Measurements from ENCODE around the gene FXYD2.
A peak's percentile ranks its signal among the peaks of the same experiment; 100 is the strongest.

The FXYD2 gene

DNA sequence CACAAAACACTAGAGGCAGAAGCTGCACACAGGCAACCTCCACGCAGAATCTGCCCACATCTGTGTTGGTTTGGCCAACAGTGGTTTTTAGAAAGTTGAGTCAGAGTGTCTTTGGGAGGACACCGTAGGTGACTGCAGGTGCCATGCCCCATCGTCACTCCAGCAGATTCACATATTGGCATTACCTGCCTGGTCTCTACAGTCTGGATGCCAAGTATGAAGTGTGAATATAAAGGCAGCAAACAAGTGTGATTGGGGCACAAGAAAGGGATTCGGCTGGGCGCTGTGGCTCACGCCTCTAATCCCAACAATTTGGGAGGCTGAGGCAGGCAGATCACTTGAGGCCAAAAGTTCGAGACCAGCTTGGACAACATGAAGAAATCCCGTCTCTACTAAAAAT lies 11.0 kb upstream of the FXYD2 start:
- DNase-seq (ENCODE audit: low read depth): no peak

DNA sequence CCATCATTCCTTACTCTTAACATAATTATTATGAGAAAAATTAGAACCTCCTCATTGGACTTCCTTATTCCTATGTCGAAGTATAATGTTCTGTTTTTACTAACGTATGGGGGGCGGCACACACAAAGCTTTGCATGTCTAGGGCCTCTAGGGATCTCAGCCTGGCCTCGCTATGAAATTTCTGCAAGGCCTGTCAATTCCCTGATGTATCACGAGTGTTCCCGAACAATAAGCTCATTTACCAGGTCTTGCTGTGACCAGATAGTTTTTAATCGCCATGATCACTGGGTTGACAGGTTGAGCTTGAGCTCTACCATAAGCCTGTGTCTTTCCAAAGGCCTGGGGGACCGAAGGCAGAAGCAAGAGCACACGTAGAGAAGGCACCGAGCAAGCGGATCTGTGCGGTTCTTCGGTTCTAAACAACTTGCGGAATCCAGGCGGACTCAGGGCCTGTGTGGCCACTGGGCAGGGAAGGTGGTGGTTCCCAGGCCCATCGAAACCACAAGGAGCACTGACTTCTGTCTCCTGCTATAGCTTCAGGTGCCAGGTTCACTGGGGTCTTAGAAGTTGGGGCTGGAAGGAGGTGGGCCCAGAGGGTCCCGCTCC lies 10.4 kb upstream of the FXYD2 start:
- DNase-seq (ENCODE audit: low read depth): no peak

DNA sequence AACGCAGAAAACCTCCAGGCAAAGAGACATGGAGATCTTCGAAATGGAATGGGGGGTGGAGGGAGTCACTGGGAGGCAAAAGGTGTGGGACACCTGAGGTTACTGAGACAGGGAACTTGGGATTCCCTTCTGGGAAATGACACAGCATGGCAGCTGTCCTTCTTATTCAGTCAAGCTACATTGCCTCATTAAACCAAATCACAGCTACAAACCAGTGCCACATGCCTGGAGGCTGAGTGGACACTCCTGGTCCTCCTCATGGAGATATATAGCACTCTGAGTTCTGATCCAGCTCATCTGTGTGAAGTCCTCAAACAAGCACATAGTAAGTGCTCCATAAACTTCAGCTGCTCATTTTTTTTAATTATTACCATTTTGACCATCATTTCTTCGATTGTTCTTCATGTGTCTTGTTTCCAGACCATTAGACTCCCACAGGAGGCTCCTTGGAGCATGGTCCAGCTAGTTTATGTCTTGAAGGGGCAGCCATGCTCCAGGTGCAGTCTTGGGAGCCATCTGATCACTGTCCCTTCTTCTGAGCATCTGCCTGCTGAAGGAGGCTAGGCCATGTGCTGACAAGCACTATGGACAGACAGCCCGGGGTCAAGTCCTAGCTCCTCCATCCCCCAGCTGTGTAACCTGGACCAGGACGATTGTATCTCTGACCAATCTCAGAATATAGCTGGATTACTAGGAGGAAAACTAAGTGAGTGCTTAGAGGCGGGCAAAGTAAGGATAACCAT lies 9.7 kb upstream of the FXYD2 start:
- DNase-seq (ENCODE audit: low read depth): no peak

DNA sequence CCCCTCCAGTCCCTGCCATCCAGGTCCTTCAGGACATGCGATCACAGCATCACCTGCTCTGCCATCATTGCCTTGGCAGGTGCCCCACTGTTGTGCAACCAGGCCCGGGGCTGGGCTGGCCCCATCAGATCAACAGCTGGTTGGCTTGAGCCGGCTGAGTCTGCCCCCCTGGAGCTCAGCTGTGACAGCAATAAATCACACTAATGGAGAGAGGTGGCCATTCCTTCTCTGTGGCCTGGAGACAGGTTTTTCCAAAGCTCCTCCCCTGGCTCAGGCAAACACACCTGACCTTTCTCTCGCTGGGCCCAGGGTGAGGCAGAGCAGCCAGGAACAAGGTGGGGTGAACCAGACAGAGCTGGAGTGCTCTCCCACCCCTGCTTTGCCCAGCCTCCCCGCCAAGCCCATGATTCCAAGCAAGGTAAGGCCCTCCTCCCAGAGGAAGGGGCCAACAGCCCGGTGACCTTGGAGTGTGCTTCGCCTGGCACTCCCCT lies 8.9 kb upstream of the FXYD2 start:
- DNase-seq (ENCODE audit: low read depth): no peak

- no peak for DNase-seq (ENCODE audit: low read depth)
These were observed 8.0 kb upstream of the FXYD2 start for GRCh38 chr11:117832511-117832910.

GRCh38 chr11:117831661-117832415 lies 7.3 kb upstream of the FXYD2 start:
- no peak for DNase-seq (ENCODE audit: low read depth)

- no peak for DNase-seq (ENCODE audit: low read depth)
These were observed 6.3 kb upstream of the FXYD2 start for GRCh38 chr11:117830674-117831351.

- no peak for DNase-seq (ENCODE audit: low read depth)
These were observed 5.5 kb upstream of the FXYD2 start for GRCh38 chr11:117830072-117830471.

DNA sequence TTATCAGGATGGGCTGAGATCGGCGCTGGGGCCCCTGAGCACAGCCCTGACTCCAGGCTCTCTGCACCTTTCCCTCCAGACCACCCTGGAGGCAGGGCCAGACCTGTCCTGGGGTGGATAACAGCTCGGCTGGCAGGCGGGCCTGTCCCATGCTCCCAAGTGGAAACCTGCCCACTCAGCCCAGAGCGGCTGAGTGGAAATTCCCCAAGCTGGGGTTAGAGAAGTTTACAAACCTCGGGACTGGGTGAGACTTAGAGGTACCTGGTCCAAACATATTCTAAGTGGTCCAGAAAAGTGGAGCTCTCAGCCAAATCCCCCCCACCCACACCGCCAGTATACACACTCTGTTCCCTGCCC lies 4.8 kb upstream of the FXYD2 start:
- DNase-seq (ENCODE audit: low read depth): no peak

DNA sequence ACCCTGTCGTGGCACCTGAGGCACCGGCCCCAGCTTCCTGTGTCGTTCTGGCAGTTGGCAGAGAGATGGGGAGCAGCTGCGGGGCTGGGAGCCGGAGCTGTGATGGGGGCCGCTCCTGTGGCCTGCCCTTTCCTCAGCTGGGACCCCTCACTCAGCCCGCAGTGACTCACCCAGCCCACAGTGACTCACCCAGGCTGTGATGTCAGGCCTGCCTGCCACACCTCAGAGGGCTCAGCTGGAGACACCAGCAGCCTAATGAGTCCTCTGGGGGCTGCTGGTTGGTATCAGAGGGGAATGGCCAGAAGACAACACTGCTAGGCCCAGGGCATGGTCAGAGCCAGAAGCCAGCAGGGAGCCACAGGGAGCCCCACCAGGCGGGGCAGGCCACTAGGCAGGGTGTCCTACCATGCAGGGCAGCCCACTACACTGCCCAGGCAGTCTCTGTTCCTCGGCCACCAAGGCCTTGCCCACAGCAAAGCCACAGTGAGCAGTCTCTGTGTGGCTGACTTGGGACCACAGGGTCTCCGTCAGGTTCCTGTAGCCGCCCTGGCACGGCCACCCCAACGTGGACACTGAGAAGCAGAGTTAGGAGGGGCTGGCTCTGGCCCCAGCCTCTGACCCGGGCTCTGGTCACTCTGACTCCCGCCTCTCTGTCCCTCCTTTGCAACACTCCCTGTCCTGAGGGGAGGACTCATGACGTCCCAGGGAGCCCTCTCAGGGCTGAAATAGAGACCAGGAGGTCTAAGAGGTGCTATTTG lies 4.2 kb upstream of the FXYD2 start:
- peak; percentile 88 for DNase-seq (ENCODE audit: low read depth)

GRCh38 chr11:117827521-117828511 lies 3.3 kb upstream of the FXYD2 start:
- DNase-seq (ENCODE audit: low read depth): no peak

GRCh38 chr11:117826832-117827231 lies 2.3 kb upstream of the FXYD2 start:
- DNase-seq (ENCODE audit: low read depth): no peak

GRCh38 chr11:117826190-117826570 lies 1.6 kb upstream of the FXYD2 start:
- DNase-seq (ENCODE audit: low read depth): no peak

- DNase-seq (ENCODE audit: low read depth): no peak
These were observed 1.1 kb upstream of the FXYD2 start for GRCh38 chr11:117825538-117826189.

- DNase-seq (ENCODE audit: low read depth): no peak
These were observed 561 bp downstream of the FXYD2 start for GRCh38 chr11:117823946-117824420.

DNA sequence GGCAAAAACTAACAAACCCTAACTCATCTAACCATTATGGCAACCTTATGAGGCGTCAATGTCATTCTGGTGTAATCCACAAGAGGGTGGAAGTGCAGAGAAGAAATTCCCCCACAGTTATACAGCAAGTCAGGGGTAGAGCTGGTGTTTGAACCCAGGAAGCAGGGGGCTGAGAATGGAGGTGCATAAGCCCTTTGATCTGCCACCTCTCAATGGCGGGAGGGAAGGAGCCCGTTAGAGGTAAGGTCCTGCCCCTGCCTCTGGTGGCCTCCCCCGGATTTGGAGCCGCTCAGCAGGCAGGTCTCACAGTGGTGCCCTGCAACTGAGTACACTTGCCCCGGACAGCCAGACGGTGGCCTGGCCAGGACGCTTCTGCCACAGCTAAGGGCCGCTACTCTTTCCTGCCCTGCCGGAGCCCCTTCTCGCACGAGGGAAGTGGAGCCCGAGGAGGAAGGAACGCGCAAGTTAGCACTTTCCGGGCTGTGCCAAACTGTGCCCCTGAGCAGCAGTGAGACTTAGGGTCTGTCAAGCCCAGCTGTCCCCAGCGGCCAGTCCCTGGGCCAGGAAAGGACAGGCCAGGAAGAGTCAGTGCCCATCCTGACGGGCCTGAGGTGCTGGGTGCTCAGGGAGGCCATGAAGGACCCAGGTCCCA lies 1.1 kb downstream of the FXYD2 start:
- DNase-seq (ENCODE audit: low read depth): no peak

- DNase-seq (ENCODE audit: low read depth): no peak
These were observed 2.2 kb downstream of the FXYD2 start for GRCh38 chr11:117822074-117823033.

DNA sequence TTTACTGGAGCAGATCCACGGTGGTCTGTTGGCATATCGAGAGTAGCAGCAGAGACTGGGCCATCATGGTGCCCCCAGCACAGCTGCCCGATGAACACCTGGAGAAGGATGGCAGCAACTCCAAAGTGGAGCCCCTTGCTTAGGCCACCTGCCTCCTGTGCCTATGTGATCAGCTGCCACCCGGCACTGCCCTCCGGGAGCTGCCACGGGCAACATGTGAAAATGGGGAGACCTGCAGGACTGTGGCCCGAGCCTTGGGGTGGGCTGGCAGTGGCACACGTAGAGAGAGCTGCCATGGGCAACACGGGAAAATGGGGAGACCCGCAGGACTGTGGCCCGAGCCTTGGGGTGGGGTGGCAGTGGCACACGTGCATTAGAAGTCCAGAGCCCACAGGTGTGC lies 3.1 kb downstream of the FXYD2 start:
- DNase-seq (ENCODE audit: low read depth): no peak
